HG02798 (cell line): ENCODE measurements around the gene HLA-DQA2.
"Not testable (repeated sequence)": the region's sequence is repeated elsewhere in the genome, so short reads cannot be mapped to it uniquely, and the experiment has no call there.

Source experiments
- ATAC-seq: cut with Tn5 transposase; IDR thresholded peaks from one replicate; pipeline ENCODE4 v1.9.1; 2021; ENCODE audit warnings: mild to moderate bottlenecking; ENCODE audit not compliant: unreplicated experiment, poor library complexity

The HLA-DQA2 gene

GRCh38 chr6:32741031-32741960 is at the start of gene HLA-DQA2:
Gene HLA-DQA2, plus strand, starts transcription at chr6:32741391. Its CDS starts 53 bp downstream, at chr6:32741444.
- ATAC-seq, result no peak

- no peak for ATAC-seq
Observed at GRCh38 chr6:32692019-32692418, 49.2 kb upstream of the HLA-DQA2 start.

- ATAC-seq, result no peak
Observed at GRCh38 chr6:32697031-32697430, 44.2 kb upstream of the HLA-DQA2 start.

DNA sequence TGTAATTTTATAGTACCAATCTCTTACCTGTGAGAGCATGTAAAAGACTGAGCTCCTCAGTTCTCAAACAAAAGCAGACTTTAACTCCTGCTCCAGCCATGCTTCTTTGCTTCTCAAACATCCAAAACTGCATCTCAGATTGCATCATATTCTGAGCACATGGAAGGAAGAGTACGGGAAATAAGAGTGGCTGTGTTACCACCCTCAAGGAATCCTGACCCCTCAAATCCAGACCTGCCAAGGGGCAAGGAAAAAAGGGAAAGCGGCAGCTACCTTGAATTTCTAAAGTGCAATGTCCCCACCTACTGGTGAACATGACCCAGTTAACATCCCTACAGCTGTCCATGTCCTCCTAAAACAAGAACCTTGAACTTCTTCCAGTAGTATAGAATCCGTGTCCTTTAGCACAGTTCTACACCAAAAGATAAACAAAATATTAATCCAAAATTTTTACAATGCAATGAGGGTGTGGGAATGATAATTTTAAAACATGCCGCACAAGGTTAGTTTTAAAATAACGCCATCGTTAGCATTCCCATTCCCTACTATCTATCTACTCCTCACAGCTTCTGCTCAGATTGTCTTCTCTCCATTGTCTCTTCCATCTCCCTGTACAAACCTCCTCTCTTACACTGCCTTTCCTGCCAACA is 40.7 kb upstream of the HLA-DQA2 start:
- ATAC-seq, result no peak

DNA sequence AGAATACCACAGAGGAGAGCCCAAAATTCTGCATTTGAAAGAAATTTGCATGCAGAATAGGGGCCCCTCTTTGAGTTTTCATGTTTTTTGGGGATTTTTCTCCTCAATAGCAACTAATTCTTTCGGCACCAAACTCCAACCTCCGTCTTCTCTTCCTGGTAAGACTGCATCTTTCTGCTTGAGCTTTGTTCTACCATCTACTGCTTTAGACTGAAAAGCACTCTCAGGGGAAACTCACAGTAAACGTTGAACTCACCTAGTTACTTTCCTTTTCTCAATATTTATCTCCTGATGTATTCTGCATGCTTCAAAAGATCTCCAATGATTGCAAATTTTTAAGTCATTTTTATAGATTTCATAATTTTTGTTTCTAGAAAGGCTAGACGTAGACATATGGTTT is 37.8 kb upstream of the HLA-DQA2 start:
- ATAC-seq, result no peak

DNA sequence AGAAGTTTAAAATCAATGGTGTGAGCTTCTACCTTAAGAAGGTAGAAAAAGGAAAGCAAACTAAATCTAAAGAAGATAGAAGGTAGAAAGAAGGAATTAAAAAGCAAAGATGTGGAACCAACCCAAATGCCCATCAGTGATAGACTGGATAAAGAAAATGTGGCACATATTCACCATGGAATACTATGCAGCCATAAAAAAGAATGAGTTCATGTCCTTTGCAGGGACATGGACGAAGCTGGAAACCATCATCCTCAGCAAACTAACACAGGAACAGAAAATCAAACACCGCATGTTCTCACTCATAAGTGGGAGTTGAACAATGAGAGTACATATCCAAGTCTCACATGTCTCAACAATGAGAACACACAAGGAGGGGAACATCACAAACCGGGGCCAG is 36.0 kb upstream of the HLA-DQA2 start:
- not testable (repeated sequence) for ATAC-seq

DNA sequence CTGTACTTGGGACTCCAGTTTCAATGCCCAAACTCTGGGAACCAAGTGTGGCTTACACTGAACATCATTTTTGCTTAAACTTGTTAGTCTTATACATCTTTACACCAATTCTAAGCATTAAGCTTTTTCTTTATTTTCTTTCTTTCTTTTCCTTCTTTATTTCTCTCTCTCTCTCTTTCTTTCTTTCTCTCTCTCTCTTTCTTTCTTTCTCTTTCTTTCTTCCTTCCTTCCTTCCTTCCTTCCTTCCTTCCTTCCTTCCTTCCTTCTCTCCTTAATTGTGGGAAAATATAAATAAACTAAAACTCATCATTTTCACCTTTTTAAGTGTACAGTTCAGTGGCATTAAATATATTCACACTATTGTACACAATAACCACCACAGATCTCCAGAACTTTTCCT is 31.6 kb upstream of the HLA-DQA2 start:
- no peak for ATAC-seq

DNA sequence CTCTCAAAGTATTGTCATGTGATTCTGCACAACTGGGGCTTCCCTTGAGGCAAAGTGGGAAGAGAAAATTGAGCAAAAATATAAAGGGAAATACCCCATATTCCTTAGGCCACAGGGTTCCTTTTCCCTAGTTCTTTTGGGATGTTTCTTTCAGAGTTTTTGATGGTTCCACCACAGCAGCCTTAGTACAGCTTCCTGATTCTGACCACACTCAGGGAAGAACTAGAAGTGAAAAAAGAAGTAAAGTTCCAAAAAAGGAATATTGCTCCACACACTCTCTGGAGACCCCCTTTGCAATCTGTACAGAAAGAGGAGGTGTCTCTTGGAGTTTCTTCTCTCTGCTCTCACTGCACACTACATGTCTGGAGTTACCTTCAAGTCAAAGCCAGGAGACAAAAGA is 27.9 kb upstream of the HLA-DQA2 start:
- ATAC-seq, result no peak

GRCh38 chr6:32716396-32716795 is 24.8 kb upstream of the HLA-DQA2 start:
- no peak for ATAC-seq

GRCh38 chr6:32718879-32719278 is 22.3 kb upstream of the HLA-DQA2 start:
- ATAC-seq, result no peak

- ATAC-seq, result no peak
Observed at GRCh38 chr6:32738126-32738525, 3.1 kb upstream of the HLA-DQA2 start.

DNA sequence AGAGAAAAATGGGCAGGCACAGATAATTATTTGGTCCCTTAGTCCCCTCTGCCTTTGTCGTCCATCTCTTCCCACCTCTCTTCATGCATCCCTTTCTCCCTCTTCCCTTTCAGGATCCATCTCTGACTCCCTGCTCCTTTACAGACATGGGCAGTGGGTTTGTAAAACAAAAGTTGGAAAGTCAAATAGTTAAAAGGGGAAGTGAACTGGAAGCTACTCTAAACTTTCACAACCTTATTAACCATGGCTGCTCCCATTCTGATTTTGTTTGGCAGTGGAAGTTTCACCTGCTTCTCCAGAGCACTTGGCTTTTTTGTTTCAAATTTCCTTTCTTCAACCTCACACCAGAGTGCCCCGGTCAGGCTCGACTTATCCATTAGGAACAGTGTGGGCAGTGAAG is 1.2 kb downstream of the HLA-DQA2 start:
- no peak for ATAC-seq

DNA sequence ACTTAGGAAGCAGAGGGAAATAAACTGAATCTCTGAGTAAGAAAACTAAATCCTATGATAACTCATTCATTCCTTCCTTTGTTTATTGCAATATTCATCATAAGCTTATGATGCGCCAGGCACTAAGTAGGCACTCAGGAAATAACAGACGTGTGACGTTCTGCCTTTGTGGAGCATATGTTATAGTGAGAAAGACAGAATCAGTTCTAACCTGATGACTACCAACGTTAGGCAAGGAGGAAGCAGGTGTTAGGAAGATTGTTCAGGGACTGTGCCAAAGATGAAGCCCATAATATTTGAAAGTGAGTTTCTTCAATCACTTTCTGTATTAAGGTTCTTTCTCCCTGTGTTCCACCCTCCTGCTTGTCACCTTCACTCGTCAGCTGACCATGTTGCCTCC is 3.6 kb downstream of the HLA-DQA2 start:
- no peak for ATAC-seq

DNA sequence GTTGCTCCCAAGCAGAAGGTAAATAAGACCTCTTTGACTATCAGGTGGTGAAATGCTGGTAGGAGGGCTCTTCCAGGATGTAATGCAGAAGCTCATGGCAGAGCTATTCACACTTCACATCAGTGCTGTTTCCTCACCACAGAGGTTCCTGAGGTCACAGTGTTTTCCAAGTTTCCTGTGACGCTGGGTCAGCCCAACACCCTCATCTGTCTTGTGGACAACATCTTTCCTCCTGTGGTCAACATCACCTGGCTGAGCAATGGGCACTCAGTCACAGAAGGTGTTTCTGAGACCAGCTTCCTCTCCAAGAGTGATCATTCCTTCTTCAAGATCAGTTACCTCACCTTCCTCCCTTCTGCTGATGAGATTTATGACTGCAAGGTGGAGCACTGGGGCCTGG is 4.5 kb downstream of the HLA-DQA2 start:
- ATAC-seq, result not testable (repeated sequence)

DNA sequence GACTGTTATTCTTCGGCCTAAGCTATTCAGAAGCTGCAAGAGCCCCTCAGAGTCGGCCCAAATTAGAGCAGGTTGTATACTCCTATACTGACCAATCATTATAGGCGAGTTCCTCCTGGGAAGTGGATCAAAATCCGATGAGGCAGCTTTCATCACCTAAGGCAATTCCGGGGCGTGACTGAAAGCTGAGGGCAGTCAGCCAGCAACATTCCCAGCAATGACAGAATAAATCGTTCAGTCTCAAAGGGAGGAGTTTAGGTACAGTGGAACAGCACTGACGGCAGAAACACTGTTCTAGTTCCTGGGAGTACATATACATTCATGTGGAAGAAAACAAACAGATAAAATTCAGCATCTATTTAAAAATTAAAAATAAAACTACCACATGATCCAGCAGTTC is 11.4 kb downstream of the HLA-DQA2 start:
- ATAC-seq, result no peak

- ATAC-seq, result no peak
Observed at GRCh38 chr6:32759669-32760068, 18.5 kb downstream of the HLA-DQA2 start.

- no peak for ATAC-seq
Observed at GRCh38 chr6:32761072-32761471, 19.9 kb downstream of the HLA-DQA2 start.

GRCh38 chr6:32761548-32761947 is 20.4 kb downstream of the HLA-DQA2 start:
- no peak for ATAC-seq

DNA sequence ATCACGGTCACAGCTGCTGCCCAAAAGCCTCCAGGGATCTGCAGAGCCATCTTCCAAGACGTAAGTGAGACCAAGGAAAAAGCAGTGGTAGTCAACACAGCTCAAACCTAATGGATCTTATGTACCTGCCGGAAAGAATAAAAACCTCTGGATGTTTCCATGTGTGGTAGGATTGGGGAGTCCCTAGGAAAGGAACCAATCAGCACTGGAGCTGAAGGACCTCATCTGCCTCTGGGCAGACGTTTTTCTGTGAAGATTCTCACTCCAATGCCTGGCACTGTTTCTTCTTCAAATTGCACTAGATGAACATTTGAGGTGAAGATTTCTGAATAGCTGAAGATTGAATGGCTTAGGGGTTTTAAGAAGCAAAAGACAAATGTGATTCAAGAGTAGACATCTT is 22.2 kb downstream of the HLA-DQA2 start, which contains the start of gene HLA-DQB2:
Gene HLA-DQB2 (minus strand): TSS at position 112 of the 400 bp plus-strand sequence. CDS start 62 bp downstream, at position 50.
- no peak for ATAC-seq

- no peak for ATAC-seq
Observed at GRCh38 chr6:32764048-32764447, 22.9 kb downstream of the HLA-DQA2 start.

- ATAC-seq, result no peak
Observed at GRCh38 chr6:32772656-32773055, 31.5 kb downstream of the HLA-DQA2 start.
